NCI-H1694 (cell line): Measurements from ENCODE around the gene C11orf42.

Experiments
- DNase-seq: peaks from one replicate; lab custom pipeline; 2025; lab: John Stamatoyannopoulos, UW

C11orf42 gene

DNA sequence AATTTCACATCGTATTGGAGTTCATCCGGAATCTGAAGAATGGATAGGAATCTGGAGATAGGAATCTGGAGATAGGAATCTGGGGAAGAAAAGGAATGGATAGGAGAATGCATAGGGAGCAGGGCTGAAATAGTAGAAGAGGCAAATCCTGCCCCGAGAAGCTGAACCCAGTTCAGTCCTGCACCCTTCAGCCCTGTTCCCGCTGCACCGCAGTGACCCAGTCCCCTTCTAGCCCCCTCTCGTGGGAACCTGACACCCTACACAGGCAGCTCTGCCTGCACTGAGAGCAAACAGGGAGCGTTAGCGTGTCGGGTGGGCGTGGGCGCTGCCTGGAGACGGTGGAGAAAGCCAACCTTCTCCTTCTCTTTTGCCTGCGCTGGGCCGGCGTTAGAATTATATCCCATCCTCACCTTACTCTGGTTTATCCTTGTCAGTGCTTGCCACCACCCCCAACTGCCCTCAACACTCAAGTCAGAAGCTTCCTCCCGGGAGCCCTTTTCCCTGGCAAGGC is 53.3 kb downstream of the C11orf42 start:
- no peak for DNase-seq

DNA sequence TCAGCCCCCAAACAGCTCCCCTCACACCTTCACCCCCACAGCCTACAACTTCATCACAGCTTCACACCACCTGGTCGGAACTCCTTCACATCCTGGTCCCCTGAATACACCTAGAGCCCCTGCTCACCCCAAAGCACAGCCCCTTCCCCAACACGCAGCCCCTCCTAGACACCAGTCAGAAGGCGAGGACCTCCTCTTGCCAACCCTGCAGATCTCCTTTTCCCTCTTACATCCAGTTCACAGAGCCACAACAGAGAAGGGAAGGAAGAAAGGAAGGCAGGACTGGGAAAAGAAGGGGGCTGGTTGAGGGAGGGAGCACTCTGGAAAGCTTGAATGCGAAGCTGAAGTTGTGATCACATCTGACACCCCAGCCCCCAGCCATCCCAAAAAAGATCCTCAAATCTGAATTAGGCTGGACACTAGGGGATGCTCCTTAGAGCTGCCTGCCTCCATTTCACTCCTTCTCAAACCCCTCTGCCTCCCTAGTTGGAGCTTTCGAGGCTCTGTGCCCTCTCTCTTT is 54.9 kb downstream of the C11orf42 start:
- DNase-seq: no peak
